SK-N-SH treated with all-trans-retinoic acid at 6 μM for 48 hours (cell line): Measurements from ENCODE around the gene RELCH.

ENCODE experiments used
- ATAC-seq: fragments of 200-7000 bp; cut with Tn5 transposase; 3 replicates; pipeline ENCODE4 v1.9.1; 2020; ENCODE audit warnings: mild to moderate bottlenecking, moderate library complexity
- ARNTL ChIP-seq: fragments of 450-650 bp; formaldehyde crosslinking; IDR thresholded peaks from 2 replicates; pipeline ENCODE4 v1.5.0; 2020; ENCODE audit warnings: low read depth, mild to moderate bottlenecking, moderate library complexity, borderline replicate concordance
- BACH2 ChIP-seq: fragments of 250-450 bp; sonication (Bioruptor Pico); IDR thresholded peaks from 2 replicates; pipeline ENCODE4 v1.9.0; 2021; ENCODE audit warnings: mild to moderate bottlenecking, borderline replicate concordance
- CSDC2 ChIP-seq: fragments of 250-450 bp; sonication (Bioruptor Pico); IDR thresholded peaks from 2 replicates; pipeline ENCODE4 v1.5.0; 2020; ENCODE audit warnings: mild to moderate bottlenecking, moderate library complexity
- ESRRG ChIP-seq: fragments of 250-450 bp; sonication (Bioruptor Pico); IDR thresholded peaks from 2 replicates; pipeline ENCODE4 v1.6.1; 2021; ENCODE audit warnings: mild to moderate bottlenecking
- GLIS3 ChIP-seq: fragments of 250-450 bp; sonication (Bioruptor Pico); IDR thresholded peaks from 2 replicates; pipeline ENCODE4 v1.5.0; 2020; ENCODE audit warnings: mild to moderate bottlenecking, moderate library complexity
- ISL1 ChIP-seq: fragments of 250-450 bp; sonication (Bioruptor Pico); IDR thresholded peaks from 2 replicates; pipeline ENCODE4 v2.1.2; 2022; ENCODE audit warnings: mild to moderate bottlenecking, moderate library complexity
- OSR1 ChIP-seq: fragments of 250-450 bp; sonication (Bioruptor Pico); IDR thresholded peaks from 2 replicates; pipeline ENCODE4 v1.8.0; 2022; ENCODE audit warnings: moderate library complexity, mild to moderate bottlenecking, inconsistent platforms
- PATZ1 ChIP-seq: fragments of 250-450 bp; sonication (Bioruptor Pico); IDR thresholded peaks from 2 replicates; pipeline ENCODE4 v1.8.0; 2020; ENCODE audit warnings: mild to moderate bottlenecking, moderate library complexity, borderline replicate concordance
- POU6F1 ChIP-seq: fragments of 250-450 bp; sonication (Bioruptor Pico); IDR thresholded peaks from 2 replicates; pipeline ENCODE4 v1.8.0; 2021; ENCODE audit warnings: low read depth, mild to moderate bottlenecking, moderate library complexity, borderline replicate concordance
- PPARA ChIP-seq: fragments of 250-450 bp; sonication (Bioruptor Pico); IDR thresholded peaks from 2 replicates; pipeline ENCODE4 v1.5.0; 2020; ENCODE audit warnings: mild to moderate bottlenecking, borderline replicate concordance
- RARB ChIP-seq: fragments of 250-450 bp; sonication (Bioruptor Pico); IDR thresholded peaks from 2 replicates; pipeline ENCODE4 v1.8.0; 2021; ENCODE audit warnings: mild to moderate bottlenecking, moderate library complexity
- SNAI2 ChIP-seq: fragments of 250-450 bp; sonication (Bioruptor Pico); IDR thresholded peaks from 2 replicates; pipeline ENCODE4 v1.5.0; 2020; ENCODE audit warnings: mild to moderate bottlenecking, moderate library complexity
- TCF4 ChIP-seq: fragments of 250-450 bp; sonication (Bioruptor Pico); IDR thresholded peaks from 2 replicates; pipeline ENCODE4 v1.8.0; 2021; ENCODE audit warnings: mild to moderate bottlenecking, moderate library complexity, borderline replicate concordance
- TOX ChIP-seq: fragments of 250-450 bp; sonication (Bioruptor Pico); IDR thresholded peaks from 2 replicates; pipeline ENCODE4 v1.8.0; 2021; ENCODE audit warnings: mild to moderate bottlenecking, moderate library complexity, borderline replicate concordance
- TSHZ2 ChIP-seq: fragments of 250-450 bp; sonication (Bioruptor Pico); IDR thresholded peaks from 2 replicates; pipeline ENCODE4 v1.5.0; 2020; ENCODE audit warnings: mild to moderate bottlenecking, moderate library complexity
- ZC3H10 ChIP-seq: fragments of 250-450 bp; sonication (Bioruptor Pico); IDR thresholded peaks from 2 replicates; pipeline ENCODE4 v1.5.1; 2021; ENCODE audit warnings: mild to moderate bottlenecking, moderate library complexity
- ZFP3 ChIP-seq: fragments of 250-450 bp; sonication (Bioruptor Pico); IDR thresholded peaks from 2 replicates; pipeline ENCODE4 v1.5.0; 2020; ENCODE audit warnings: mild to moderate bottlenecking, moderate library complexity
- ZFP30 ChIP-seq: fragments of 450-650 bp; formaldehyde crosslinking; IDR thresholded peaks from 2 replicates; pipeline ENCODE4 v1.5.0; 2022; ENCODE audit warnings: mild to moderate bottlenecking, moderate library complexity
- ZNF565 ChIP-seq: fragments of 450-650 bp; formaldehyde crosslinking; conservative IDR thresholded peaks from 2 replicates; pipeline ENCODE4 v1.5.0; 2020; ENCODE audit warnings: low read depth, mild to moderate bottlenecking, moderate library complexity
- ZNF8 ChIP-seq: fragments of 450-650 bp; formaldehyde crosslinking; IDR thresholded peaks from 2 replicates; pipeline ENCODE4 v1.5.0; 2020; ENCODE audit warnings: mild to moderate bottlenecking, moderate library complexity

The RELCH gene

GRCh38 chr18:62318228-62319180 is 131.4 kb downstream of the RELCH start:
- ATAC-seq, result no peak
- TF ChIP-seq BACH2 (CRISPR knock-in tag) (no peak), OSR1 (CRISPR knock-in tag) (no peak), ZNF8 (CRISPR knock-in tag) (no peak), TCF4 (CRISPR knock-in tag) (no peak)
- TF ChIP-seq, all 23 proteins: peak for 0

GRCh38 chr18:62321201-62321600 is 134.1 kb downstream of the RELCH start:
- no peak for ATAC-seq
- TF ChIP-seq BACH2 (CRISPR knock-in tag) (no peak), RARB (CRISPR knock-in tag) (no peak), ISL1 (no peak), ZFP30 (CRISPR knock-in tag) (no peak), TOX (no peak), ZC3H10 (CRISPR knock-in tag) (no peak), ARNTL (CRISPR knock-in tag) (no peak), SNAI2 (CRISPR knock-in tag) (no peak), CSDC2 (CRISPR knock-in tag) (no peak)

GRCh38 chr18:62323483-62324180 is 136.6 kb downstream of the RELCH start:
- ATAC-seq, result no peak
- TF ChIP-seq ISL1 (no peak), SNAI2 (CRISPR knock-in tag) (no peak), ARNTL (CRISPR knock-in tag) (no peak), GLIS3 (no peak)

GRCh38 chr18:62324181-62324828 is 137.2 kb downstream of the RELCH start:
- ATAC-seq, result no peak
- TF ChIP-seq ISL1 (no peak), SNAI2 (CRISPR knock-in tag) (no peak), TOX (no peak), ZC3H10 (CRISPR knock-in tag) (no peak), RARB (CRISPR knock-in tag) (no peak), ZNF8 (CRISPR knock-in tag) (no peak), ZFP3 (no peak), OSR1 (CRISPR knock-in tag) (no peak), ZFP30 (CRISPR knock-in tag) (no peak), PPARA (CRISPR knock-in tag) (no peak), ZNF565 (no peak), ESRRG (CRISPR knock-in tag) (no peak), PATZ1 (CRISPR knock-in tag) (no peak), POU6F1 (CRISPR knock-in tag) (no peak), TSHZ2 (no peak)
